Fibroblast of lung (primary cell): ENCODE results near the gene NHS. TPM values are rescaled to one million over a fixed set of nuclear protein-coding genes. Genes with fewer than 3 reads are reported as not detected.

ENCODE experiments used
- DNase-seq, 2 donors: peaks; one replicate each; pipeline versions ENCODE4 v3.0.0 to v3.0.0-alpha.2; 2010; ENCODE audit warnings: low read depth in 2 of 2
- H2AFZ ChIP-seq: 2 replicates; pipeline ENCODE4 v1.5.1; 2012; ENCODE audit warnings: low read length, control low read depth, inconsistent platforms
- H3K27ac ChIP-seq: 2 replicates; pipeline ENCODE4 v1.5.1; 2011; ENCODE audit warnings: low read length, control low read depth; ENCODE audit not compliant: insufficient read depth
- H3K27me3 ChIP-seq: 2 replicates; pipeline ENCODE4 v1.5.1; 2011; ENCODE audit warnings: mild to moderate bottlenecking, low read length; ENCODE audit not compliant: control insufficient read depth, insufficient read depth
- H3K36me3 ChIP-seq: 2 replicates; pipeline ENCODE4 v1.5.1; 2011; ENCODE audit warnings: low read length; ENCODE audit not compliant: control insufficient read depth, insufficient read depth
- H3K4me1 ChIP-seq: 2 replicates; pipeline ENCODE4 v1.5.1; 2011; ENCODE audit warnings: low read length; ENCODE audit not compliant: control insufficient read depth, insufficient read depth; ENCODE audit errors: extremely low read depth
- H3K4me2 ChIP-seq: 2 replicates; pipeline ENCODE4 v1.5.1; 2011; ENCODE audit warnings: low read length, control low read depth; ENCODE audit not compliant: insufficient read depth; ENCODE audit errors: extremely low read depth
- H3K4me3 ChIP-seq, 4 experiments: fragments of 200-600 bp in 1 of 4; sonication (generic) in 1 of 4; replicated peaks in 1 of 4; 2 replicates each; pipeline ENCODE4 v1.5.1; 2011 to 2016; ENCODE audit warnings: low read length in 4 of 4, low read depth in 3 of 4, mild to moderate bottlenecking in 3 of 4, control low read depth in 2 of 4, inconsistent platforms in 1 of 4, mixed read lengths in 1 of 4; ENCODE audit not compliant: insufficient read depth in 1 of 4; ENCODE audit errors: control extremely low read depth in 1 of 4
- H3K79me2 ChIP-seq: 2 replicates; pipeline ENCODE4 v1.5.1; 2012; ENCODE audit warnings: mild to moderate bottlenecking, low read length, inconsistent platforms; ENCODE audit not compliant: control insufficient read depth, insufficient read depth
- H3K9ac ChIP-seq: 2 replicates; pipeline ENCODE4 v1.5.1; 2011; ENCODE audit warnings: mild to moderate bottlenecking, low read length, control low read depth; ENCODE audit not compliant: insufficient read depth
- H3K9me3 ChIP-seq: 2 replicates; pipeline ENCODE4 v1.5.1; 2012; ENCODE audit warnings: low read depth, low read length; ENCODE audit not compliant: control insufficient read depth, insufficient read depth
- H4K20me1 ChIP-seq: 2 replicates; pipeline ENCODE4 v1.5.1; 2011; ENCODE audit warnings: low read length; ENCODE audit not compliant: control insufficient read depth, insufficient read depth; ENCODE audit errors: extremely low read depth
- EZH2 ChIP-seq: IDR thresholded peaks from 2 replicates; pipeline ENCODE4 v1.5.1; 2012; ENCODE audit warnings: low read length, control low read depth, mild to moderate bottlenecking; ENCODE audit errors: missing control alignments
- polyA plus RNA-seq, 2 donors: library from polyadenylated mRNA; depleted of rRNA in 1 of 2; stranded (reverse) in 1 of 2; unstranded in 1 of 2; fragments of >200 nt; gene quantifications; 2 replicates each; pipeline ENCODE4 v1.2.1, GENCODE V29; 2011 to 2012; ENCODE audit warnings: missing spikeins in 1 of 2
- total RNA-seq: library from RNA; depleted of rRNA; stranded (reverse); fragments of >200 nt; gene quantifications from 2 replicates; pipeline ENCODE4 v1.2.1, GENCODE V29; 2014
- TF ChIP-seq, protein P1 (sequence below), 2 donors: IDR thresholded peaks in 1 of 2; conservative IDR thresholded peaks in 1 of 2; 1 replicate in 1 of 2; 2 replicates in 1 of 2; pipeline ENCODE4 v1.5.1; 2011 to 2012; ENCODE audit warnings: low read length in 2 of 2, control low read depth in 1 of 2, inconsistent platforms in 1 of 2, low read depth in 1 of 2, mild to moderate bottlenecking in 1 of 2

NHS gene
- total and polyA plus RNA-seq, 2 donors (not counting 1 experiment from before 2014, with no cell fraction given) = 1.4 to 3.8 TPM

DNA sequence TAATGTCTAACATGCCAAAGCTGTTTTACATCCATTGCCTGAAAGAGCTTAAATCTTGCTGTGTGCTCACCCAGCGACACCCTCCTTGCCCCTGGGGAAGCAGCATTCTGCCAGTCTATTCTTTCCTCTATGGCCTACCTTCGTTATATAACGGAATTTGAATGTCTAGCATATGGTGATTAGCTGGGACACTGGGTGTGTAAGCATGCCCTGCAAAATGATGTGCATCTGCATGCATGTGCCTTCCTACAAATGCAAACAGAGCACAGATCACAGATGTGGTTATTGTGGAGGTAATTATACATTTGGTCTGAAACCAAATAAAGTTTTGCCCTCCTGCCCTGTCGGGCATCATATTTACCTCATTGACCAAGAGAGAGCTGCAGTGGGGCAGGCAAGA, 90.8 kb downstream of the NHS start:
- no peak overlapping the region for H3K4me2 ChIP-seq
- H3K27me3 ChIP-seq = no peaks in the 10 kb centered on the region
- no peaks in the 10 kb centered on the region for H3K9me3 ChIP-seq
- no peaks in the 10 kb centered on the region for H3K4me1 ChIP-seq
- no peaks in the 10 kb centered on the region for H3K79me2 ChIP-seq
- no peak overlapping the region for H3K4me3 ChIP-seq
- H3K27ac ChIP-seq = no peak overlapping the region
- H4K20me1 ChIP-seq = no peaks in the 10 kb centered on the region
- no peak for TF ChIP-seq EZH2
- TF ChIP-seq, protein P1, sequence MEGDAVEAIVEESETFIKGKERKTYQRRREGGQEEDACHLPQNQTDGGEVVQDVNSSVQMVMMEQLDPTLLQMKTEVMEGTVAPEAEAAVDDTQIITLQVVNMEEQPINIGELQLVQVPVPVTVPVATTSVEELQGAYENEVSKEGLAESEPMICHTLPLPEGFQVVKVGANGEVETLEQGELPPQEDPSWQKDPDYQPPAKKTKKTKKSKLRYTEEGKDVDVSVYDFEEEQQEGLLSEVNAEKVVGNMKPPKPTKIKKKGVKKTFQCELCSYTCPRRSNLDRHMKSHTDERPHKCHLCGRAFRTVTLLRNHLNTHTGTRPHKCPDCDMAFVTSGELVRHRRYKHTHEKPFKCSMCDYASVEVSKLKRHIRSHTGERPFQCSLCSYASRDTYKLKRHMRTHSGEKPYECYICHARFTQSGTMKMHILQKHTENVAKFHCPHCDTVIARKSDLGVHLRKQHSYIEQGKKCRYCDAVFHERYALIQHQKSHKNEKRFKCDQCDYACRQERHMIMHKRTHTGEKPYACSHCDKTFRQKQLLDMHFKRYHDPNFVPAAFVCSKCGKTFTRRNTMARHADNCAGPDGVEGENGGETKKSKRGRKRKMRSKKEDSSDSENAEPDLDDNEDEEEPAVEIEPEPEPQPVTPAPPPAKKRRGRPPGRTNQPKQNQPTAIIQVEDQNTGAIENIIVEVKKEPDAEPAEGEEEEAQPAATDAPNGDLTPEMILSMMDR (conservative IDR thresholded peaks at IDR 0.05 in 1 of 2, IDR thresholded peaks at IDR 0.05 in 1 of 2; ENCODE audit: low read depth in 1 of 2, low read length in 2 of 2) = no peak
- no peak for DNase-seq
- H3K36me3 ChIP-seq = no peaks in the 10 kb centered on the region
- no peak overlapping the region for H2AFZ ChIP-seq
- H3K9ac ChIP-seq = no peak overlapping the region

DNA sequence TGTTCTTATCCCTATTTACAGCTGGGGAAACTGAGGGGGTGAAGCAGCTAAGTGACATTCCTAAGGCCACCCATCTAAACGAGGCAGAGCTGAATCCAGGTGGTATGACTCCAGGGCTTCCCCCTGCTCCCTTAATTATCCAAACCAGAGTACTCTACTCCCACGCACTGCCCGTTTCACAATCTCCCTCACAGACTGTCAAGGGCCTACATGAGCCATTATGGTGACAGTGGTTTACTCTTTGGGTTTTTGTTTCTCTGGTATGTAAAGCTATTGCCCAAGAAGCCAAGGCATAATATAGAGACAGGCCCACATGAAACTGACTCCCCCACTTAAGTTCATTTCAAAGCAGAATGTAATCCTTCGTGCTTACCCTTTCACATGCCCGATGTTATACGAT, 95.1 kb downstream of the NHS start:
- Histone ChIP-seq H4K20me1 (no peaks in the 10 kb centered on the region), H3K4me2 (no peak overlapping the region), H3K27me3 (no peaks in the 10 kb centered on the region), H3K79me2 (no peaks in the 10 kb centered on the region), H3K9ac (no peak overlapping the region), H3K4me1 (no peaks in the 10 kb centered on the region), H3K36me3 (no peaks in the 10 kb centered on the region), H3K27ac (no peak overlapping the region), H2AFZ (no peak overlapping the region), H3K4me3 (no peak overlapping the region), H3K9me3 (no peaks in the 10 kb centered on the region)
- TF ChIP-seq, protein P1 (conservative IDR thresholded peaks at IDR 0.05 in 1 of 2, IDR thresholded peaks at IDR 0.05 in 1 of 2; ENCODE audit: low read depth in 1 of 2, low read length in 2 of 2) = no peak
- no peak for TF ChIP-seq EZH2
- peak; percentile 14 to 69 for DNase-seq

DNA sequence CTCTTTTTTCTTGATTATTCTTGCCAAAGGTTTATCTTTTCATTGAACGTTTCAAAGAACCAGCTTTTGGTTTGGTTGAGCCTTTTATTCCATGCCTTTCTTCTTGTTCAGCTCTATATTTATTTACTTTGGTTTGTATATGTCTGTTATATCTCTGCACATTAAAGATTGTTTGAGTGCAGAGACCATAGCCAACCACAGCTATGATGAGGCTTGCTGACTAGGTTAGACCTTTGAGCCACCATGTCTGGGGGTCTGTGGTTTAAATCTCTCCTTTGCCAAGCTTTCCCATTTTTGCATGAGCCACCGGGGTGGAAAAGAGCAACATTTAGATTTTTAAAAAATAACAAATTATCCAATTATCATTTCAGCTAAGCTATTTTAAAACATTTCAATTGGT, 96.1 kb downstream of the NHS start:
- peak in 1 of 2 donors; percentile 61 for DNase-seq

More for the DNA sequence above, 96.1 kb downstream of the NHS start:
- H2AFZ ChIP-seq = no peak overlapping the region
- no peaks in the 10 kb centered on the region for H3K9me3 ChIP-seq
- no peak overlapping the region for H3K4me2 ChIP-seq
- TF ChIP-seq EZH2 = no peak
- TF ChIP-seq, protein P1 (conservative IDR thresholded peaks at IDR 0.05 in 1 of 2, IDR thresholded peaks at IDR 0.05 in 1 of 2; ENCODE audit: low read depth in 1 of 2, low read length in 2 of 2) = no peak
- no peak overlapping the region for H3K4me3 ChIP-seq
- no peaks in the 10 kb centered on the region for H4K20me1 ChIP-seq
- no peaks in the 10 kb centered on the region for H3K4me1 ChIP-seq
- no peaks in the 10 kb centered on the region for H3K36me3 ChIP-seq
- H3K27ac ChIP-seq = no peak overlapping the region
- H3K79me2 ChIP-seq = no peaks in the 10 kb centered on the region
- H3K9ac ChIP-seq = no peak overlapping the region
- H3K27me3 ChIP-seq = no peaks in the 10 kb centered on the region
